ENCODE measurements around the gene MAPKAP1. TPM values are rescaled to one million over a fixed set of nuclear protein-coding genes. Genes with fewer than 3 reads are reported as not detected.

The MAPKAP1 gene
- total RNA-seq, 1 donor from 2014 or later: 81.3 TPM

GRCh38 chr9:125397736-125398135, 309.3 kb downstream of the MAPKAP1 start:
- no peak for DNase-seq (ENCODE audit: low read depth, low spot score)

GRCh38 chr9:125396799-125397198, 310.2 kb downstream of the MAPKAP1 start:
- no peak for DNase-seq (ENCODE audit: low read depth, low spot score)

GRCh38 chr9:125393426-125393825, 313.6 kb downstream of the MAPKAP1 start:
- no peak for DNase-seq (ENCODE audit: low read depth, low spot score)

- no peak for DNase-seq (ENCODE audit: low read depth, low spot score)
Observed at GRCh38 chr9:125391704-125392103, 315.3 kb downstream of the MAPKAP1 start.

GRCh38 chr9:125388978-125389377, 318.0 kb downstream of the MAPKAP1 start:
- DNase-seq (ENCODE audit: low read depth, low spot score): no peak

- DNase-seq (ENCODE audit: low read depth, low spot score): no peak
Observed at GRCh38 chr9:125387861-125388524, 319.0 kb downstream of the MAPKAP1 start.

Other genes with a start within 250 kb of the MAPKAP1 start
- gene PBX3, start 40.2 kb upstream of the MAPKAP1 start, total RNA-seq: 9.2 and 19.3 TPM in 2 replicates